Smooth muscle cell (in vitro differentiated cells): ENCODE results near the gene RAPGEF3. TPM values are rescaled to one million over a fixed set of nuclear protein-coding genes. Genes with fewer than 3 reads are reported as not detected.

ENCODE experiments used
- DNase-seq: peaks from one replicate; lab custom pipeline; 2025; ENCODE audit not compliant: unreplicated experiment; lab: John Stamatoyannopoulos, UW
- H2AFZ ChIP-seq: fragments of 200-600 bp; sonication (generic); 2 replicates; pipeline ENCODE4 v1.6.0; 2016; ENCODE audit warnings: antibody characterized with exemption, low read depth, mild to moderate bottlenecking
- H3F3A ChIP-seq: fragments of 200-600 bp; sonication (generic); 2 replicates; pipeline ENCODE4 v1.6.0; 2017; ENCODE audit warnings: antibody characterized with exemption, low read depth
- H3K27ac ChIP-seq: fragments of 200-600 bp; sonication (generic); 2 replicates; pipeline ENCODE4 v1.5.1; 2016; ENCODE audit warnings: low read depth, mild to moderate bottlenecking
- H3K27me3 ChIP-seq: fragments of 200-600 bp; sonication (generic); 2 replicates; pipeline ENCODE4 v1.6.1; 2016; ENCODE audit warnings: low read depth, mild to moderate bottlenecking
- H3K36me3 ChIP-seq: fragments of 200-600 bp; sonication (generic); 2 replicates; pipeline ENCODE4 v1.5.1; 2016; ENCODE audit warnings: low read depth
- H3K4me1 ChIP-seq: fragments of 200-600 bp; sonication (generic); 2 replicates; pipeline ENCODE4 v1.5.1; 2016; ENCODE audit warnings: low read depth
- H3K4me2 ChIP-seq: fragments of 200-600 bp; sonication (generic); 2 replicates; pipeline ENCODE4 v1.6.0; 2016; ENCODE audit warnings: mild to moderate bottlenecking
- H3K4me3 ChIP-seq: fragments of 200-600 bp; sonication (generic); 2 replicates; pipeline ENCODE4 v1.5.1; 2016; ENCODE audit warnings: mild to moderate bottlenecking
- H3K79me2 ChIP-seq: fragments of 200-600 bp; sonication (generic); 2 replicates; pipeline ENCODE4 v1.6.0; 2016; ENCODE audit warnings: low read depth, mild to moderate bottlenecking
- H3K9ac ChIP-seq: fragments of 200-600 bp; sonication (generic); 2 replicates; pipeline ENCODE4 v1.6.0; 2016; ENCODE audit warnings: low read depth
- H3K9me3 ChIP-seq: fragments of 200-600 bp; sonication (generic); replicated peaks from 2 replicates; pipeline ENCODE4 v1.5.1; 2016; ENCODE audit warnings: low read depth
- H4K20me1 ChIP-seq: fragments of 200-600 bp; sonication (generic); 2 replicates; pipeline ENCODE4 v1.6.0; 2016; ENCODE audit warnings: low read depth
- WGBS: methylation state at CpG from one replicate; pipeline ENCODE4 v1.1.7; 2016; ENCODE audit warnings: low lambda C conversion rate; 5-methylcytosine and 5-hydroxymethylcytosine counted together
- polyA plus RNA-seq: library from polyadenylated mRNA; unstranded; fragments of >200 nt; fragmentation: Nextera tagmentation; extraction: Ambion mirVana; gene quantifications from 2 replicates; pipeline ENCODE4 v1.2.1, GENCODE V29; 2016
- total RNA-seq: library from RNA; depleted of rRNA; stranded (reverse); fragments of >200 nt; gene quantifications from 2 replicates; pipeline ENCODE4 v1.2.3, GENCODE V29; 2014
- TF ChIP-seq, protein P1 (sequence below): fragments of 200-600 bp; sonication (generic); IDR thresholded peaks from 2 replicates; pipeline ENCODE4 v1.5.1; 2017; ENCODE audit warnings: borderline replicate concordance, mild to moderate bottlenecking, antibody characterized with exemption; ENCODE audit not compliant: insufficient read depth, poor library complexity, severe bottlenecking

Gene RAPGEF3
- total and polyA plus RNA-seq, 2 experiments from 2014 or later: 1.9 to 5.6 TPM

DNA sequence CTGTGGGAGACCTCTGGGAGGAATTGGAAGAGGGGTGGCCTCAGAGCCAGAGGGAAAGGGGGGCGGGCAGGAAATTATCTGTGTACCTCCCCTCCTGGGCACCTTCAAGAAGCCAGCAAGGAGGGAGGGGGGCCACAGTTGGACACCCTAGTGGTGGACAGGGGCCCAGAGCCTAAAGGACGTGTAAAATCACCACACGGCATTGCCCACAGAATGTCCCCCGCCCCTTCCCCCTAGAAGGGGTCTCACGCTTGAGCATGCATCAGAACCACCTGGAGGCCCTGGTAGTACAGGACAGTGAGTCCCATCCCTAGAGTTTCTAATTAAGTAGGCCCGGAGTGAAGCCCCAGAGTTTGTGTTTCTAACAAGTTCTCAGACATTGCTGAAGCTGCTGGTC lies 41.6 kb downstream of the RAPGEF3 start:
- Histone ChIP-seq H3K4me1 (peaks cover 4% of the 10 kb centered on the region), H3K4me2 (no peak overlapping the region)

DNA sequence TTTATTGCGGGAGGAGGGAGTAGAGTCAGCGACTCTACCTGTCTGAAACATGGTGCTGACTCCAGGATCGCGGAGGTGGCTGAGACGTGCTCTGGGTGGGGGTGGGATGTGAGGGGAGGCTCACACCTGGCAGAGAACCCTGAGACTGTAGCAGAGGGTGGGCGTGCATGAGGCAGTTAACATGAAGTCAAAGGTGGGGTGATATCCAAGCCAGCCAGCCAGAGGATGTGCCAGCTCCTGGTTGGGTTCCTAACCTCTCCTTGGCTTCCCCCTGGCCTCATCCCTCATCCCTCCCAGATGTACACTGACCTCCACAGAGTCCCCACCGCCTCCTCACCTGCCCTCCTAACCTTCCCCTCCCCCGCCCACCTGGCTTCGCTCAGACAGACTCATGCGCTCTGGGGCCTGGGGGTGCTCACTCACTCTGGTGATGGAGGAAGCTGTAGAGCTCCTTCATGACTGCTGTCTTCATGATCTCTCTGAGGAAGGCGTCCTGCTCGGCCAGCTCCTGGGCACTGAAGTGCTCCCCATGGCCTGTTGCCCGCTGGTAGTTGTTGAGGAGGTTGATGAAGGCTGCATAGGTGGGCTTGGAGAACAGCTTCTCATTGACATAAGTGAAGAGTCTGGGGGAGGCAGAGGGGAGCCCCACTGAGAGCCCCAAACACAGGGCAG lies 42.7 kb downstream of the RAPGEF3 start:
- Histone ChIP-seq H3K9ac (no peak overlapping the region), H3K36me3 (no peaks in the 10 kb centered on the region), H3K4me3 (no peak overlapping the region), H4K20me1 (no peaks in the 10 kb centered on the region), H3K4me2 (no peak overlapping the region), H3K4me1 (peaks cover 4% of the 10 kb centered on the region), H3K27ac (no peak overlapping the region), H3F3A (no peaks in the 10 kb centered on the region), H3K9me3 (no peaks in the 10 kb centered on the region), H3K79me2 (no peaks in the 10 kb centered on the region), H3K27me3 (no peaks in the 10 kb centered on the region), H2AFZ (no peak overlapping the region)
- TF ChIP-seq, protein P1, sequence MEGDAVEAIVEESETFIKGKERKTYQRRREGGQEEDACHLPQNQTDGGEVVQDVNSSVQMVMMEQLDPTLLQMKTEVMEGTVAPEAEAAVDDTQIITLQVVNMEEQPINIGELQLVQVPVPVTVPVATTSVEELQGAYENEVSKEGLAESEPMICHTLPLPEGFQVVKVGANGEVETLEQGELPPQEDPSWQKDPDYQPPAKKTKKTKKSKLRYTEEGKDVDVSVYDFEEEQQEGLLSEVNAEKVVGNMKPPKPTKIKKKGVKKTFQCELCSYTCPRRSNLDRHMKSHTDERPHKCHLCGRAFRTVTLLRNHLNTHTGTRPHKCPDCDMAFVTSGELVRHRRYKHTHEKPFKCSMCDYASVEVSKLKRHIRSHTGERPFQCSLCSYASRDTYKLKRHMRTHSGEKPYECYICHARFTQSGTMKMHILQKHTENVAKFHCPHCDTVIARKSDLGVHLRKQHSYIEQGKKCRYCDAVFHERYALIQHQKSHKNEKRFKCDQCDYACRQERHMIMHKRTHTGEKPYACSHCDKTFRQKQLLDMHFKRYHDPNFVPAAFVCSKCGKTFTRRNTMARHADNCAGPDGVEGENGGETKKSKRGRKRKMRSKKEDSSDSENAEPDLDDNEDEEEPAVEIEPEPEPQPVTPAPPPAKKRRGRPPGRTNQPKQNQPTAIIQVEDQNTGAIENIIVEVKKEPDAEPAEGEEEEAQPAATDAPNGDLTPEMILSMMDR: no peak
- WGBS: 86% methylated on average over 13 of the region's 13 CpGs
- DNase-seq: no peak

More for the DNA sequence above, 41.6 kb downstream of the RAPGEF3 start:
- no peaks in the 10 kb centered on the region for H3K36me3 ChIP-seq
- no peak overlapping the region for H3K9ac ChIP-seq
- H3K9me3 ChIP-seq: no peaks in the 10 kb centered on the region
- no peaks in the 10 kb centered on the region for H4K20me1 ChIP-seq
- no peak for DNase-seq
- H2AFZ ChIP-seq: no peak overlapping the region
- H3F3A ChIP-seq: no peaks in the 10 kb centered on the region
- H3K27me3 ChIP-seq: no peaks in the 10 kb centered on the region
- H3K79me2 ChIP-seq: no peaks in the 10 kb centered on the region
- 92% methylated on average over 6 of the region's 6 CpGs for WGBS
- TF ChIP-seq, protein P1: no peak
- no peak overlapping the region for H3K4me3 ChIP-seq
- no peak overlapping the region for H3K27ac ChIP-seq

DNA sequence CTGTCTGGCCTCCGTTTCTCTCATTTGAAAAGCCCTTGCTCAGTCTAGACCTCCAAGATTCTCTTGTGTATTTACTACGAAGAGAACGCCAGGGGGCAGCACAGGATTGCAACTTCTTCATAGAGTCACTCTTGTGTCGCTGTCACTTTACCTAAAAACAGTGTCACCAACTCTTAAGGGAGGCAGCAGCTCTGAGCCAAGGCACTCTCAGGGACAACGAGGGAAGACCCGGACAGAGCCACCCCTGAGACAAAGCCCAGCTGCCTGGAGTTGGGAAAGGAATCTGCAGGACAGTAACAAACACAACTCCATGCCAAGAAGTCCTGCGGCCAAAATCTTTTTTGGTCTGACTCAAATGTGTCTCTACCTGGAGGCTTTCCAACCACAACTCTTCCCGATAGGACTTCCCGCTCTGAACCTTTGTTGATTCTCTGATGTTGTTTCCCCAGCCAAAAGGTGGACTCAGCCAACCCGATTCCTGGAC lies 43.2 kb downstream of the RAPGEF3 start:
- no peak overlapping the region for H3K4me3 ChIP-seq
- H3K27ac ChIP-seq: no peak overlapping the region
- H3K36me3 ChIP-seq: no peaks in the 10 kb centered on the region
- DNase-seq: peak; percentile 14
- H3F3A ChIP-seq: no peaks in the 10 kb centered on the region
- WGBS: 38% methylated on average over 10 of the region's 10 CpGs
- no peak overlapping the region for H2AFZ ChIP-seq
- no peaks in the 10 kb centered on the region for H4K20me1 ChIP-seq
- TF ChIP-seq, protein P1: peak; percentile 76
- H3K9ac ChIP-seq: no peak overlapping the region
- H3K4me1 ChIP-seq: peaks cover 4% of the 10 kb centered on the region
- no peaks in the 10 kb centered on the region for H3K27me3 ChIP-seq
- H3K9me3 ChIP-seq: no peaks in the 10 kb centered on the region
- H3K79me2 ChIP-seq: no peaks in the 10 kb centered on the region
- H3K4me2 ChIP-seq: no peak overlapping the region
